HepG2 (cell line): Measurements from ENCODE around the gene SGTB.

Experiments
- BHLHE40 ChIP-seq: IDR thresholded peaks from 2 replicates; pipeline ENCODE4 v1.6.1; 2011; ENCODE audit warnings: low read length, improper control_type of control experiment
- CAMTA2 ChIP-seq: sonication (generic); formaldehyde crosslinking; IDR thresholded peaks from 2 replicates; pipeline ENCODE4 v1.4.0; 2020; ENCODE audit warnings: mild to moderate bottlenecking, missing genetic modification reagents, borderline replicate concordance
- CBFB ChIP-seq: sonication (generic); formaldehyde crosslinking; IDR thresholded peaks from 2 replicates; pipeline ENCODE4 v1.4.0; 2020; ENCODE audit warnings: missing genetic modification reagents
- DPF2 ChIP-seq: sonication (generic); formaldehyde crosslinking; IDR thresholded peaks from 2 replicates; pipeline ENCODE4 v1.4.0; 2020; ENCODE audit warnings: mild to moderate bottlenecking, low read depth, missing genetic modification reagents, borderline replicate concordance
- GTF3A ChIP-seq: sonication (generic); formaldehyde crosslinking; conservative IDR thresholded peaks from 2 replicates; pipeline ENCODE4 v1.4.0; 2020; ENCODE audit warnings: mild to moderate bottlenecking, missing genetic modification reagents
- HNRNPH1 ChIP-seq: fragments of 200-400 bp; formaldehyde crosslinking; optimal IDR thresholded peaks from 2 replicates; pipeline ENCODE3; 2017; ENCODE audit warnings: mild to moderate bottlenecking, low read depth, low read length
- MXI1 ChIP-seq: IDR thresholded peaks from 3 replicates; pipeline ENCODE4 v1.6.1; 2012; ENCODE audit warnings: low read depth, low read length, inconsistent platforms, borderline replicate concordance
- NFIB ChIP-seq: sonication (generic); formaldehyde crosslinking; IDR thresholded peaks from 2 replicates; pipeline ENCODE4 v1.9.0; 2021; ENCODE audit warnings: missing genetic modification reagents, mild to moderate bottlenecking, borderline replicate concordance
- ZBTB1 ChIP-seq: sonication (generic); formaldehyde crosslinking; IDR thresholded peaks from 2 replicates; pipeline ENCODE4 v1.4.0; 2020; ENCODE audit warnings: missing genetic modification reagents, borderline replicate concordance
- ZNF263 ChIP-seq: sonication (generic); formaldehyde crosslinking; IDR thresholded peaks from 2 replicates; pipeline ENCODE4 v1.4.0; 2020; ENCODE audit warnings: missing genetic modification reagents
- ZNF674 ChIP-seq: sonication (generic); formaldehyde crosslinking; IDR thresholded peaks from 2 replicates; pipeline ENCODE4 v1.5.0; 2020; ENCODE audit warnings: low read depth, mild to moderate bottlenecking, missing genetic modification reagents
- TF ChIP-seq, protein P1 (sequence below): sonication (generic); formaldehyde crosslinking; IDR thresholded peaks from 2 replicates; pipeline ENCODE4 v1.5.1; 2020; ENCODE audit warnings: mild to moderate bottlenecking, missing genetic modification reagents, moderate library complexity

DNA sequence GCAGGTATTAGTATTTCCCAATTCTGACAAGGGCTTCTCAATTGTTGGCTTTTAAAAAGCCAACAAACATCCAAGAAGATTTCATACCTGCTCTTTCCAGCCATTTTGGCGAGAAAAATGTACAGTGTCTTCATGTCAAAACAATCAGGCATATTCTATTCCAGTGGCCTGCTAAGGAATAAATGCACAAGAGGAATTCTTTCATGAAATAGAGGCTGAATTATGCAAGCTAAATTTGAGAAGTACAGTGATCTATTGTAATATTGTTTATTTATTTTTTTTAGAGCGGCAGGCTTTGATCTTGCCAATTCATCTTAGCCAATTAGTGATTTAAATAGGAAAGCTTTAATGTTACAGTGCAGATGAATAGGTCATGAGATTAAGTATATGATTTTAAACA, 49.4 kb upstream of the SGTB start:
- TF ChIP-seq CAMTA2 (CRISPR knock-in tag): no peak
- no peak for TF ChIP-seq ZNF263 (CRISPR knock-in tag)
- no peak for TF ChIP-seq ZNF674 (CRISPR knock-in tag)
- TF ChIP-seq, protein P1, sequence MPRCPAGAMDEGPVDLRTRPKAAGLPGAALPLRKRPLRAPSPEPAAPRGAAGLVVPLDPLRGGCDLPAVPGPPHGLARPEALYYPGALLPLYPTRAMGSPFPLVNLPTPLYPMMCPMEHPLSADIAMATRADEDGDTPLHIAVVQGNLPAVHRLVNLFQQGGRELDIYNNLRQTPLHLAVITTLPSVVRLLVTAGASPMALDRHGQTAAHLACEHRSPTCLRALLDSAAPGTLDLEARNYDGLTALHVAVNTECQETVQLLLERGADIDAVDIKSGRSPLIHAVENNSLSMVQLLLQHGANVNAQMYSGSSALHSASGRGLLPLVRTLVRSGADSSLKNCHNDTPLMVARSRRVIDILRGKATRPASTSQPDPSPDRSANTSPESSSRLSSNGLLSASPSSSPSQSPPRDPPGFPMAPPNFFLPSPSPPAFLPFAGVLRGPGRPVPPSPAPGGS: no peak
- no peak for TF ChIP-seq DPF2 (CRISPR knock-in tag)
- TF ChIP-seq HNRNPH1: no peak
- no peak for TF ChIP-seq MXI1
- TF ChIP-seq BHLHE40: no peak
- no peak for TF ChIP-seq GTF3A (CRISPR knock-in tag)
- no peak for TF ChIP-seq NFIB (CRISPR knock-in tag)
- TF ChIP-seq ZBTB1 (CRISPR knock-in tag): no peak
- no peak for TF ChIP-seq CBFB (CRISPR knock-in tag)
